HepG2 (cell line): ENCODE results near the gene KSR1. TPM values are rescaled to one million over a fixed set of nuclear protein-coding genes. Genes with fewer than 3 reads are reported as not detected.
"Not testable (repeated sequence)": the region's sequence is repeated elsewhere in the genome, so short reads cannot be mapped to it uniquely, and the experiment has no call there.

ENCODE experiments used
- ATAC-seq: fragments of 200-7000 bp; cut with Tn5 transposase; 3 replicates; pipeline ENCODE4 v1.9.1; 2020; ENCODE audit warnings: mild to moderate bottlenecking, moderate library complexity
- BruUV-seq: library from RNA; stranded (reverse); fragments of 400-500 nt; replicated peaks from 2 replicates; lab custom pipeline; 2021; lab: Mats Ljungman, UMichigan
- CTCF ChIA-PET: fragments of 300-600 bp; formaldehyde crosslinking; extraction: SDS; loops from one replicate; lab custom pipeline; 2021; ENCODE audit warnings: low total read pairs, inconsistent platforms, low intra/inter-chr PET ratio; lab: Yijun Ruan, JAX
- POLR2A ChIA-PET: fragments of 350-600 bp; sonication (Branson Sonifier 250); formaldehyde crosslinking; loops from one replicate; lab custom pipeline; 2020; ENCODE audit warnings: antibody characterized with exemption, inconsistent platforms; lab: Yijun Ruan, JAX
- DNase-seq: peaks from one replicate; pipeline ENCODE4 v3.0.0-alpha.2; 2015; ENCODE audit warnings: low spot score
- FAIRE-seq: peaks from 3 replicates; lab custom pipeline; 2011; peaks lifted over from hg19 to GRCh38; lab: Jason Lieb, UNC
- H2AFZ ChIP-seq: one replicate; pipeline ENCODE4 v1.6.1; 2011; ENCODE audit warnings: low read length, inconsistent platforms
- H3K27ac ChIP-seq: fragments of 300-600 bp; 3 replicates; pipeline ENCODE4 v1.8.0; 2011; ENCODE audit warnings: mixed run types, mild to moderate bottlenecking, mixed read lengths, low read length, inconsistent platforms; ENCODE audit not compliant: insufficient read depth; ENCODE audit errors: extremely low read length
- H3K27me3 ChIP-seq, 2 experiments: fragments of 200-600 bp in 1 of 2; 2 replicates in 1 of 2; 3 replicates in 1 of 2; pipeline versions ENCODE4 v1.6.0 to v1.8.0; 2011; ENCODE audit warnings: low read length in 2 of 2, mild to moderate bottlenecking in 2 of 2, moderate library complexity in 2 of 2, inconsistent platforms in 1 of 2; ENCODE audit not compliant: insufficient read depth in 2 of 2, control insufficient read depth in 1 of 2
- H3K36me3 ChIP-seq, 2 experiments: fragments of 200-600 bp in 1 of 2; replicated peaks in 1 of 2; 2 replicates in 1 of 2; 3 replicates in 1 of 2; pipeline versions ENCODE4 v1.5.1 to v1.8.0; 2011; ENCODE audit warnings: low read length in 2 of 2, inconsistent platforms in 1 of 2; ENCODE audit not compliant: insufficient read depth in 2 of 2, control insufficient read depth in 1 of 2
- H3K4me1 ChIP-seq: 2 replicates; pipeline ENCODE4 v1.5.1; 2012; ENCODE audit warnings: low read length, inconsistent platforms; ENCODE audit not compliant: insufficient read depth
- H3K4me2 ChIP-seq: 2 replicates; pipeline ENCODE4 v1.6.0; 2011; ENCODE audit warnings: low read depth, low read length, inconsistent platforms
- H3K4me3 ChIP-seq, 3 experiments: fragments of 200-600 bp in 1 of 3; sonication (generic), shearing (Covaris generic) in 1 of 3; replicated peaks in 1 of 3; 2 replicates each; pipeline ENCODE4 v1.5.1; 2011 to 2016; ENCODE audit warnings: low read length in 3 of 3, inconsistent platforms in 2 of 3, low read depth in 2 of 3, mild to moderate bottlenecking in 2 of 3, control low read depth in 1 of 3, mixed read lengths in 1 of 3; ENCODE audit not compliant: insufficient read depth in 1 of 3
- H3K79me2 ChIP-seq: one replicate; pipeline ENCODE4 v1.6.1; 2011; ENCODE audit warnings: low read length, inconsistent platforms; ENCODE audit not compliant: insufficient read depth
- H3K9ac ChIP-seq: 2 replicates; pipeline ENCODE4 v1.6.0; 2011; ENCODE audit warnings: mild to moderate bottlenecking, low read depth, low read length, inconsistent platforms; ENCODE audit not compliant: insufficient read depth
- H3K9me3 ChIP-seq: 2 replicates; pipeline ENCODE4 v1.5.1; 2012; ENCODE audit warnings: mild to moderate bottlenecking, low read length
- H4K20me1 ChIP-seq: 2 replicates; pipeline ENCODE4 v1.6.0; 2011; ENCODE audit warnings: inconsistent platforms, mild to moderate bottlenecking, low read length, moderate library complexity; ENCODE audit not compliant: insufficient read depth
- ATF7-NPFF ChIP-seq: sonication (generic); formaldehyde crosslinking; IDR thresholded peaks from 2 replicates; pipeline ENCODE4 v1.8.1; 2023; ENCODE audit warnings: mild to moderate bottlenecking, low read depth, missing genetic modification reagents, moderate library complexity
- BRF2 ChIP-seq: sonication (generic); formaldehyde crosslinking; IDR thresholded peaks from 2 replicates; pipeline ENCODE4 v1.8.1; 2022; ENCODE audit warnings: mild to moderate bottlenecking, missing genetic modification reagents
- DR1 ChIP-seq: sonication (generic); formaldehyde crosslinking; IDR thresholded peaks from 2 replicates; pipeline ENCODE4 v1.8.0; 2021; ENCODE audit warnings: mild to moderate bottlenecking, missing genetic modification reagents, inconsistent platforms
- HNRNPL ChIP-seq: fragments of 200-400 bp; formaldehyde crosslinking; IDR thresholded peaks from 2 replicates; pipeline ENCODE4 v1.6.1; 2017; ENCODE audit warnings: mild to moderate bottlenecking, low read depth, low read length
- JDP2 ChIP-seq: sonication (generic); formaldehyde crosslinking; IDR thresholded peaks from 2 replicates; pipeline ENCODE4 v1.8.1; 2022; ENCODE audit warnings: missing genetic modification reagents, borderline replicate concordance
- MAX ChIP-seq: IDR thresholded peaks from 2 replicates; pipeline ENCODE4 v1.6.1; 2012; ENCODE audit warnings: inconsistent platforms
- NFKBIZ ChIP-seq: IDR thresholded peaks from 2 replicates; pipeline ENCODE4 v1.6.1; 2018; ENCODE audit warnings: missing genetic modification reagents, missing compliant biosample characterization
- PAWR ChIP-seq: sonication (generic); formaldehyde crosslinking; IDR thresholded peaks from 2 replicates; pipeline ENCODE4 v1.4.0; 2020; ENCODE audit warnings: missing genetic modification reagents, mild to moderate bottlenecking, borderline replicate concordance
- RARA ChIP-seq: IDR thresholded peaks from 2 replicates; pipeline ENCODE4 v1.6.1; 2016; ENCODE audit warnings: missing genetic modification reagents, missing compliant biosample characterization
- TCF12 ChIP-seq, 2 experiments: fragments of 450-650 bp in 1 of 2; sonication (generic) in 1 of 2; formaldehyde crosslinking in 1 of 2; IDR thresholded peaks; 2 replicates each; pipeline versions ENCODE4 v1.6.1 to v1.8.0; 2017 to 2022; ENCODE audit warnings: antibody characterized with exemption in 1 of 2, mild to moderate bottlenecking in 1 of 2, missing genetic modification reagents in 1 of 2, moderate library complexity in 1 of 2
- WIZ ChIP-seq: sonication (generic); formaldehyde crosslinking; IDR thresholded peaks from 2 replicates; pipeline ENCODE4 v1.5.1; 2020; ENCODE audit warnings: mild to moderate bottlenecking, missing genetic modification reagents
- ZNF143 ChIP-seq: sonication (generic); formaldehyde crosslinking; IDR thresholded peaks from 2 replicates; pipeline ENCODE4 v1.4.0; 2020; ENCODE audit warnings: missing genetic modification reagents
- ZNF180 ChIP-seq: sonication (generic); formaldehyde crosslinking; IDR thresholded peaks from 2 replicates; pipeline ENCODE4 v1.4.0; 2020; ENCODE audit warnings: low read depth, missing genetic modification reagents, borderline replicate concordance
- WGBS: methylation state at CpG from one replicate; pipeline ENCODE4 v1.1.6; 2017; ENCODE audit warnings: low lambda C conversion rate; 5-methylcytosine and 5-hydroxymethylcytosine counted together
- in situ Hi-C: cut with HindIII; loops from 2 replicates; pipeline ENCODE4 v1.10.0; 2017; ENCODE audit warnings: low pct_unique_long_range_greater_than_20kb; ENCODE audit not compliant: extremely low pct_ligation_motif_present
- intact Hi-C: fragments of 100-400 bp; cut with micrococcal nuclease; formaldehyde crosslinking; loops from one replicate; pipeline ENCODE4 v1.10.0; 2022; ENCODE audit not compliant: unreplicated experiment
- polyA plus RNA-seq, 8 experiments: library from polyadenylated mRNA; depleted of rRNA in 3 of 8; stranded (reverse) in 7 of 8; unstranded in 1 of 8; fragments of >200 nt; fragmentation: Illumina TruSeq in 4 of 8; extraction: Trizol in 4 of 8; gene quantifications; 2 replicates each; pipeline versions ENCODE4 v1.2.1 to v1.2.3, GENCODE V29; 2011 to 2016; ENCODE audit warnings: low read depth in 4 of 8, missing spikeins in 1 of 8, mixed read lengths in 1 of 8; ENCODE audit not compliant: insufficient read depth in 1 of 8
- total RNA-seq, 5 experiments: library from RNA; depleted of rRNA; stranded (reverse); fragments of >200 nt; fragmentation: Illumina TruSeq; extraction: Trizol; gene quantifications; 2 replicates each; pipeline ENCODE4 v1.2.3, GENCODE V29; 2016; ENCODE audit warnings: low read depth in 1 of 5

The KSR1 gene
- total and polyA plus RNA-seq, 2 of the 13 experiments (the other 11 are each of a cell fraction or from before 2014, with no cell fraction given), result 10.1 to 16.6 TPM

GRCh38 chr17:27464431-27464830 lies 8.2 kb downstream of the KSR1 start:
- Histone ChIP-seq H3K4me3 (no peak overlapping the region), H3K36me3 (no peaks in the 10 kb centered on the region), H3K9ac (no peak overlapping the region), H3K27me3 (no peaks in the 10 kb centered on the region), H3K9me3 (no peaks in the 10 kb centered on the region), H3K27ac (no peak overlapping the region), H3K4me1 (peaks cover 74% of the 10 kb centered on the region), H3K79me2 (peaks cover 66% of the 10 kb centered on the region), H4K20me1 (peaks cover 3% of the 10 kb centered on the region; the same call in 1 of the 2 replicates), H3K4me2 (no peak overlapping the region), H2AFZ (no peak overlapping the region)
- TF ChIP-seq PAWR (no peak), ZNF143 (CRISPR knock-in tag) (no peak), RARA (CRISPR knock-in tag) (no peak), MAX (no peak), BRF2 (CRISPR knock-in tag) (no peak), HNRNPL (no peak), ATF7-NPFF (no peak), DR1 (CRISPR knock-in tag) (no peak), JDP2 (CRISPR knock-in tag) (no peak), WIZ (CRISPR knock-in tag) (no peak), ZNF180 (no peak), TCF12 (IDR thresholded peaks at IDR 0.05) (no peak), TCF12 (CRISPR knock-in tag; IDR thresholded peaks at IDR 0.05) (no peak), NFKBIZ (CRISPR knock-in tag) (no peak)
- BruUV-seq, result no TSS peak
- intact Hi-C loops (no loop called here), in situ Hi-C loops (no loop called here)
- POLR2A ChIA-PET, result interaction anchor here (1.1 kb wide), 1 partner anchor 9 kb away, joined by 4 read pairs; the partner anchor contains the start of gene KSR1
- ATAC-seq, result no peak
- FAIRE-seq, result no peak
- 100% methylated on average over 1 of the region's 1 CpG for WGBS
- no peak for DNase-seq
- CTCF ChIA-PET, result no interaction called here

GRCh38 chr17:27465875-27466274 lies 9.6 kb downstream of the KSR1 start:
- DNase-seq, H3K36me3 ChIP-seq, H4K20me1 ChIP-seq, H3K9me3 ChIP-seq, CTCF ChIA-PET, BruUV-seq, H3K4me3 ChIP-seq, H3K4me2 ChIP-seq, in situ Hi-C loops, ATAC-seq, intact Hi-C loops, FAIRE-seq, H3K9ac ChIP-seq, H3K27me3 ChIP-seq, H3K27ac ChIP-seq, H2AFZ ChIP-seq: not testable (repeated sequence)
- peaks cover 67% of the 10 kb centered on the region for H3K4me1 ChIP-seq
- POLR2A ChIA-PET, result interaction anchor here (1.2 kb wide), 1 partner anchor 8 kb away, joined by 3 read pairs; no protein-coding TSS in a partner anchor
- peaks cover 58% of the 10 kb centered on the region for H3K79me2 ChIP-seq
- 97% methylated on average over 2 of the region's 2 CpGs for WGBS
